HG02938 (cell line): ENCODE measurements around the gene SH3PXD2A.
"Not testable (repeated sequence)": the region's sequence is repeated elsewhere in the genome, so short reads cannot be mapped to it uniquely, and the experiment has no call there.

ENCODE experiments used
- ATAC-seq: cut with Tn5 transposase; IDR thresholded peaks from one replicate; pipeline ENCODE4 v1.9.1; 2021; ENCODE audit warnings: mild to moderate bottlenecking, moderate library complexity; ENCODE audit not compliant: unreplicated experiment

Gene SH3PXD2A

DNA sequence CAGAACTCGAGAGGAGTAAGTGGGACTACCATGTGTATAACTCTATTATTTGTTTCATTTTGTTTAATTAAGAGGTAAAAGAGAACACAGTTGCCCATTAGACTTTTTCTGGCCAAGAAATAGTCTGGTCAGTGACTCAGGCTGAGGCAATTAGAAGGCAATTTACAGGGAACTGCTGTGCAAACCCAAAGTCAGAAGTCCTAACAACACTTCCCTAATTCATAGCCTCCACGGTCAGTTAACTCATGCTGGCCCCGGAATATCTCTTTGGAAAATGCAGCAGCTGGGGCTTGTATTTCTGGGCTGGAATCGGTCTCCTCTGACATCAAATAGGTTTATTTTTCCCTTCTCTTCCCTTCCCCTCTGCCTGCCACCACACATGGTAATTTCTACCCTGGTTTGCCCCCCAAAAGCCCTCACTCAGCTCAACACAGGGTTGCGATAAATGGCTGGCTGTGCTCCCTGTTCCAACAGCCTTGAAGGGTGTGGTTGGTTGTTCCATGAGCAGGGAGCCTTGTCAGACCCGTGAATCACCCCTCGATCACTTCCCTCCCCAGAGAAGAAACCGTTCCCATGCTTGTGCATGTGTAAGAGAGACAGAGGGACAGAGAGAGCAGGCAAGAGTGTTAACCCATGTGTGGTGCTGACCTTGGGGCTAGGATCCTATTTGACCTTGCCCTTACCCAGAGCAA, 5.3 kb downstream of the SH3PXD2A start:
- no peak for ATAC-seq

DNA sequence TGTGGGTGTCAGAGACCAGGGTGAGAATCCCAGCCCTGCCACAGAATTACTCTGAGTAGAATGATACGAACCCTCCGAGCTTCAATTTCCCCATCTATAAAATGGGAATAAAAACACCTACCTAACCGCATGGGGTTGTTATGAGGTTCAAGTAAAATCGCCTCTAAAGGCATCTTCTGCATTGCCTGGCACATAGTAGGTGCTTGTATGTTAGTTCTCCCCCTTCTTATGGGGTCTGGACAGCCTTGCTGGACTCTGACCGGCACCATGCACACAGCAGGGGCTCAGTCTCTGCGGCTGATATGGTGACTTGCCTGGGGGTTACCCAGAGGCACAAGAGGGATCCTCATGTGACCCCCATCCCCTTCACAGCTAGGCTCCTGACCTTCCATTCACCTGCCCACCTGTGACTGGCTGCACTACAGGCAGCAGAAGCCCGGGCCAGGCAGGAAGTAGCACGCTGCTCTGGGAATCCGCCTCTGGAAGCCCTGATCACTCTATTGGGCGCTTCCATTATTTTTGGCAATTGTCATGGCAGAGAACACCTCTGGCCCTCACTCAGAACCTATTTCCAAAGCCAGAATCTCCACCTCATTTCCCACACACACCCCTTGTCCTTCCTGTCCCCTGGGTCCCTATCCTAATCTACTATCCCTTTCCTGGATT, 6.0 kb downstream of the SH3PXD2A start:
- ATAC-seq = no peak

DNA sequence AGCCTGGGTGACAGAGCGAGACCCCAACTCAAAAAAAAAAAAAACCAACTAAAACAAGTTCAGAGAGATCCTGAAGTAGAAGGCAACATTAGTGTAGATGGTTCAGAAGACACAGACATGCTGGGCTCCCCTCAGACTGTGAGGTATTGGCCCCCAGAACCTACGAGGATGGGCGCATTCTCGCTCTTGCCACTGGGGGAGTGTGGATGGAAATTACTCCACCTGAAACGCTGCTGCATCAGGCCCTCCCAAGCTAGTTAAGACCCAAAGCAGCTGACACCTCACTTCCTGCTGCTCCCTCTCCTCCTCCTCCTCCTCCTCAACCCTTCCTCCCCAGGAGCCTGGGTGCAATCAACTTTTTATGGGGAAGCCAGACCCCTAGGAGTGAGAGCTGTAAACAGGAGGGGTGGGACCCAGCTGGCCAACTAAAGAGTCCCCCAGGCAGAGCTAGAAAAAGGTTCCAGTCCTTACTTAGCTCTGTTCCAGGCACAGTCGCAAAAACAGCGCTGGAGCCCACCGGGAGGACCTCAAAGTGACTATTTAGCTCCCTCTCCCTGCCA, 7.4 kb downstream of the SH3PXD2A start:
- ATAC-seq = no peak

DNA sequence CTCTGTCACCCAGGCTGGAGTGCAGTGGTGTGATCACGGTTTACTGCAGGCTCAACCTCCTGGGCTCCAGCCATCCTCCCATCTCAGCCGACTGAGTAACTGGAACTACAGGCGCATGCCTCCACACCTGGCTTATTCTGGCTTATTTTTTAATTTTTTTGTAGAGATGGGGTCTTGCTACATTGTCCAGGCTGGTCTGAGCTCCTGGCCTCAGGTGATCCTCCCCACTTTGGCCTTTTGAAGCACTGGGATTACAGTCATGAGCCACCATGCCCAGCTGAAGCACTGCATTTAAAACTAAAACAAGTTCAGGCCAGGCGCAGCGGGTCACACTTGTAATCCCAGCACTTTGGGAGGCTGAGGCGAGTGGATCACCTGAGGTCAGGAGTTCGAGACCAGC, 8.0 kb downstream of the SH3PXD2A start:
- no peak for ATAC-seq

GRCh38 chr10:103845972-103846371, 9.4 kb downstream of the SH3PXD2A start:
- no peak for ATAC-seq

- ATAC-seq = not testable (repeated sequence)
Measured at GRCh38 chr10:103845346-103845745, 10.0 kb downstream of the SH3PXD2A start.

DNA sequence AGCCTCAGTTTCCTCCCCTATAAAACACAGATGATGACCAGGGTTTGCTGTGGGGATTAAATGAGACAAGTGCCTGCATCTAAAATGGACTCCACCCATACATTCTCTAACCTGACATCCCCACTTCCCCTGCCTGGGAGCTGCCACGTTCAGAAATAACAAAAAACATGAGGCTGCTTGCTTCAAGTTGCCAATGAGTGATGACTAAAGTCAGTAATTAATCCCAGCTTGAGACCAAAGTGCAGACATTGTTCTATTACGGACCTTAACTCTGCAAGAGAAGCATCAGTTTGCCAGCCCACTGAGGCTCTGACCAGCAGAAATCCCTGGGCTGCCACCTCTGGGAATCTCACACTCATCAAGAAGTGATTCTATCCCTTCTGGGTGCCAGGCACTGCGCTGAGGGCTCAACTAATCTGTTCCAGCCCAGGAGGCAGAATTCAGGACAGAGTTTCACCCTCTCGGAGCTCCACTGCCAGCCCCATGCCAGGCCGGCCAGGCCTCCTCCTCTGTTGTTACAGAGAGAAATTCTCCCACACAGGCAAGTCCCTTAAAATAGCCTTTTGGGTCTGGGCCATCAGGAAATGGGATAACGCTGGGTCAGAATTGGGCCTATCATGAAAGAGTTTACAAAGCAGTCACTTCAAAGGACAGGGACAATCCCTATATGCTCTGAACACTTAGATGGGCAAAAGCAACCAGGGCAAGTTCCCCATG, 11.4 kb downstream of the SH3PXD2A start:
- ATAC-seq = no peak

GRCh38 chr10:103843045-103843444, 12.3 kb downstream of the SH3PXD2A start:
- no peak for ATAC-seq

DNA sequence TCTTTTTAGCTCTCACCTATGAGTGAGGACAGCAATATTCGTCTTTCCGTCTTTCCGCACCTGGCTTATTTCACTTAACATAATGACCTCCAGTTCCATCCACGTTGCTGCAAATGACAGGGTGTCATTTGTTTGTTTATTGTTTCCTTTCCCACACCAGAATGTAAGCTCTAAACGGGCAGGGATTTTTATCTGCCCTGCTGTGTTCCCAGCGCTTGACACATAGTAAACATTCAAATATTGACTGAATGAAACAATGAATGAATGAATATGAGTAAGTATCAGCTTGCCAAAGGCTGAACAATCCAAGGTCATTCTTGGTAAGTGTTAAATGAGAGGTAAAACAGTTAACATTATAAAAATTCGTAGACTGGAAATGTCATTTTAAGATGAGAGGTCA, 12.8 kb downstream of the SH3PXD2A start:
- ATAC-seq = no peak

DNA sequence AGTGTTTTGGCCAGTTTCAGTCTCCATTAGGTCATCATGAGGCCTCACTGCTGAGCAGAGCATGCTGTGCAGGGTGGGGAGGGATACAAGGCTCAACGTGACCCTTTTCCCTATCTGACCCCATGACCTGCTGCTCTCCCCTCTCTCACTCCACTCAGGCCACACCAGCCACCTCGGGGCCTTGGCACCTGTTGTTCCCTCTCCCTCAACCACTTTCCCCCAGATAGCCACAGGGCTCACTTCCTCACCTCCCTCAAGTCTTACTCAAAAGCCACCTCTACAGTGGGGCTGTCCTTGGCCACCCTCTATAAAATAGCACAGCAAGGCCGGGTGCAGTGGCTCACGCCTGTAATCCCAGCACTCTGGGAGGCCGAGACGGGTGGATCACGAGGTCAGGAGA, 13.9 kb downstream of the SH3PXD2A start:
- ATAC-seq = no peak

DNA sequence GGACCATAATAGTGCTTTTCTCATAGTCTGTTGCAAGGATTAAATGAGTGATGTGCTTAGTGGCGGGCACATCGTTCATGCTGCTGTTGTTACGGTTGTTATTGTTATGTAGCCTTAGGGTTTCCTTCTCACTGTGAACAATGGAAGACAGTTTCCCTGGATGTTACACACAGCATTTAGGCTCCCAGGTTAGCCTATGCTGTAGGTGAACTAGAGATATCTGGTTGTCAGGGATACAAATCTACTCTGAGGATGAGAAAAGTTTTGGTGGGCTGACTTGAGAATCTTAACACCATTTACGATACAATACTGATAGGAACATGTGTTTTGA, 14.7 kb downstream of the SH3PXD2A start:
- no peak for ATAC-seq

DNA sequence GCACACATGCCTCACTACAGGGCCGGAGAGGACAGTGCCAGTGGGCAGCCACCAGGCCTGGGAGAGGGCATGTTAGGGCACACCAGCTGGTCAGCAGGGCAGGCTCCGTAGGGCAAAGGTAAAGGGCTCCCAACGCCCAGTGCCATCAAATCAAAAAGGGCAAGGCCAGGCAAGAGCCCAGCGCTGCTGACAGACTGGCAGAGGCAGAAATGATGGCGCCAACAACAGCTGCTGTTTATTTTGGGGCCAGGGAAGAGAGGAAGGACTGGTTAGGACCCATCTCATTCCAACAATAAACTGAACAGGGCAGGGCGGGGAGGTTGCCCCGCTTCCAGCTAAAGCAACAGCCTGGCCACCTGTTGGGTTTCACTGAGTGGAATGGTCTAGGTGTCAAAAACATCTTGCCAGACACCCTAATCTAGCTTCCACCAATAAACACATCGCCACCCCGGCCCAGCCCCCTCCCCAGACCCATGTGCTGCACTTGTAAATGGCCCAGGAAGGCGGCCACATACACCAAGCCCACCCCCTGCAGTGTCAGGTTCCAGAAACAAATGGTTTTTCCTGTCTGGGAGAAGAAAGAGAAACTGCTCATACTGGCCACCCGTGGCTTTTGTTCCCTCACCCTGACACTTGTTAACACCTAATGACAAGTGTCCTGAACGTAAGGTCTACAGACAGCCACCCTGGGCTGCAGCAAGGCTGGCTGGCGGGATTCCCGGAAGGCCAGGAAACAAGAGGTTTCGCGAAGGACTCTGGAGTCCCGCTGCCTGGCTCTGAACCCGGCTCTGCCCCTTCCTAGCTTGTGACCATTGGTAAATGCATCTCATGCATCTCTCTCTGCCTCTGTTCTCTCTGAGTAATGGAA, 15.3 kb downstream of the SH3PXD2A start:
- no peak for ATAC-seq

GRCh38 chr10:103839519-103839871, 15.9 kb downstream of the SH3PXD2A start:
- no peak for ATAC-seq

DNA sequence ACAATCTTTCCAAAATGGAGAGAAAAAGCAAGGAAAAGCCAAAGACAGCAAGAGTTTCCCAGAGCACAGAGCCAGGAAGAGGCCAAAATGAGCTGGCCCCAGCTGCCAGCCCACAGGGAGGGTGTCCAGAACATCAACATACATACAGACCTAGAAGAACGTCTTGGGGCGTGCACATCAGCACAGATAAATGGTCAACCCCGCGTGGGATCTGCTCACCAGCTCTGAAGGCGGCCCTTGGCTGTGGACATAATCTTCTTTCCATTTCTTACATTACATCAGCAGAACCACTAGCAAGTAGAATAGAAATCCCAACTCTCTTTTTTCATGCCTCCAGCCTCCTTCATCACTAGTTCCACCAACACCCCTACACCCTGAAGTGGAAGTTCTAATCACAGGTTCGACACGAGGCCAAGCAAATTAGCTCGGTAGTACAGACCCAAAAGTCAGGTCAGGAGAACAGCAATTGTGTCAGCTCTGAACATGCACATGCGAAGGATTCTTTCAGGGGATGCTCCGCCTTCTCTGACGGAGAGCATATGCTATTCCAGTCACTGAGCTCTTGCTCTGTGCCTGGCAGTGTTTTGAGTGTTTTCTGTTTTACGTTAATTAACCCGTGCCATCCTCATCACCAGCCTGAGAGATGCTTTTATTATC, 16.4 kb downstream of the SH3PXD2A start:
- no peak for ATAC-seq

DNA sequence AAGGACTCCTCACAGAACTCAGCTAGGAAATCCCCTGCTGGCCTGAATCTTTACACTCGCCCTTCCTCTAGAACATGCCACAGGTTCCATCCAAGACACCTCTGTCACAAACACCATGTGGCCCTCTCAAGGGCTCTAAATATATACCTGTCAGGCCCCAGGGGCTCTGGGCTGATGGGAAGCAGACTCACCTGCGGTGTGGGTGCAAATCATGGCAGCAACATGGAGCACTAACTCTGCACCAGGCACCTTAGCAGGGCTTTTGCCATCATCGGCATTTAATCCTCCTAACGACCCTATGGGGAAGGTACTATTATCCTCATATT, 17.3 kb downstream of the SH3PXD2A start:
- no peak for ATAC-seq

- ATAC-seq = no peak
Measured at GRCh38 chr10:103837370-103838069, 17.9 kb downstream of the SH3PXD2A start.

DNA sequence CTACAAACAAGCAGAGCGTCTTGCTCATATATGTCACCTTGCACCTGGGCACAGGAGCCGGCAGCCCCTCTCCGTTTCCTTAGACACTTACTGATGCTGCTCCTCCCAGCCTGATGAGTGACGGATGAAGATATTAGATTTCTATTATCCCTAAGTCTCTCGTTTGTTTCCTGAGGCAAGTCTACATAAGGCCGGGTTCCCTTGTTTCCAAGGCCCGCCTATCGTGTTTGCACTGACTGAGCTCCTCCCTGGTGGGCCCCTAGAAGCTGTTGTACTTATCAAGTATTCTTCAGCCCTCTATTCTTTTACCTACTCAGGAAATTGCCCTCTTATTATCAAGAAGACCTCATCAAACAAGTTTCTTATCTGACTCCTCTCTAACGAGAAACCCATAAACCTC, 18.5 kb downstream of the SH3PXD2A start:
- no peak for ATAC-seq

DNA sequence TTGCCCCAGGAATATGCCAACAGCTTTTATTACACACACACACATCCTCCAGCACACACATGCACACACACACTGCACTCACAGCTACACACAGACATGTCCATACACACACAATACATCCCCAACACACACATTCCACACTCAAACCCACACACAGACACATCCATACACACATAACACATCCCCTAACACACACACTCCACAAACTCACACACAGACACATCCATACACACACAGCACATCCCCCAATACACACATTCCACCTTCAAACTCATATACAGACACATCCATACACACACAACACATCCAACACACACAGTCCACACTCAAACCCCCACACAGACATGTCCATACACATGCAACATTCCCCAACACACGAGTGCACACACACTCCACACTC, 19.1 kb downstream of the SH3PXD2A start:
- no peak for ATAC-seq

- ATAC-seq = no peak
Measured at GRCh38 chr10:103835096-103836050, 20.0 kb downstream of the SH3PXD2A start.
